Fibroblast of skin of right quadriceps (primary cell): ENCODE results near the gene DENND1B.

ENCODE experiments used
- DNase-seq: peaks from one replicate; pipeline ENCODE4 v3.0.0-alpha.2; 2013

The DENND1B gene

DNA sequence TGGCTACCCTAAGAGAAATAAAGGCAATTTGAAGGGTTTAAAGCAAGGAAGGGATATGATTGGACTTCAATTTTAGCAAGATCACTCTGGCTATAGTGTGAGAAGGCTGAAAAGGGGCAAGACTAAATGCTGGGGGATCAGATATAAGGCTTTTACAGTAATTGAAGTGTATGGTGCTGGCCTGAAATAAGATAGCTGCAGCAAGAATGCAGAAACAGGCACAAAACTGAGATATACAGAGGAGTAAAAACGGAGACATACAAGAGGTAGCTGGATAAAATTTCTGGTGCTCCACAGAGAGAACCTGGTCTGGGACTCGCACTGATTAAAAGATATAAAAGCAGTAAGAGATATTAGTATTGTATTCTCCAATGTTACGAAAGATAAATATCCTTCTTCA is 92.0 kb downstream of the DENND1B start:
- DNase-seq = no peak

DNA sequence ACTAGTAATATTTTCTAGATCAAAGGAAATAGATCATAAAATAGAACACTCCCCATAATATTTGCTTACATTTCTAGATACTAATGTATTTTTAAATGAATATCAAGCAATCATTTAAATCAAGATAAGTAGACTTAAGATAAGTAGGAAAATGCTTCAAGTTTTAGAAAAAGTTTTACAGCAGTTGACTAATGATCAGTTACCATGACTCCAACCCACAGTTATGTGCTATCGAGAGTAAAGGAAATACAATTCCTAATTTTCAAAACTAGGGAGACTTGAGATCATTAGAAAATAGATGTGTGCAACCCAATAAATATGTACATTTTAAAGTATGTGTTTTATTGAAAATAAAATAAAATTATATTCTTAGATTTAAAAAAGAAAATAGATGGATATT is 95.0 kb downstream of the DENND1B start:
- no peak for DNase-seq

DNA sequence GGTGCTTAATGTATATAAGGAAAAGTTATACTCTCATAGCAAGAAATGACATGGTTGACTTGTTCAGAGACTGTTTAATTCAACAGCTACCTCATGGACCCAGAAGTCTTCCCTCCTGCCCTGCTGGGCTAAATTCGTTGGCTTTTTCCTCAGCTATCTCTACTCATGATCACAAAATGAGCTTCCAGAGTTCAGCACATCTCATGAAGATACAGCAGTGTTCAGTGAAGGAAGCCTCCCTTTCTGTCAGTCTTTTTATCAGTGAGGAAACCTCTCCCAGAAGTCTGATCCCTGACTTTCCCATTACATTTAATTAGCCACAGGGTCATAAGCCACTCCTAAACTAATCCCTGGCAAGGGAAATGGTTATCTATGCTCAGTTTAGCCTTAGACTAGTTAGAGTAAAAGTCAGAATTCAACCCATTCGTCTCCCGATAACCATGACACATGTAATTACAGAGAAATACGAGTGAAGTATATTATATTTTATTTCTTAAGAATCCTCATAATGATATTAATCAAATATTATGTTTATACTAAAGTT is 97.5 kb downstream of the DENND1B start:
- no peak for DNase-seq

DNA sequence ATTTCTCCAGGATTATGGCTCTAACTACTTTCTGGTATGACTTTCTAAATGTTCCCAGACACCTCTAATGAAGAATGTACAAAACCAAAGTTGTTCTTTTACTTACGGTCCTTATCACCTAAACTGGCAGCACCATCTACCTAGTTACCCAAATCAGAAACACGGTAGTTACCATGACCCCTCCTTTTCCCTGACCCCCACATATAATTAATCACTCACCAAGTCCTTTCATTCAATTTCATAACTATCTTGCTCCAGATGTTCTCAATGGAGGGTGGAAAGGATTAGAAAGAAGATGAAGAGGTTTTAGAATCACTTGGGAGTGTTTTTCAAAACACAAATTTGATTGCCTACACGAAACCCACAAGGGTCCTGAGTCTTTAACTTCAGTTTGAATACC is 98.0 kb downstream of the DENND1B start:
- DNase-seq = no peak

DNA sequence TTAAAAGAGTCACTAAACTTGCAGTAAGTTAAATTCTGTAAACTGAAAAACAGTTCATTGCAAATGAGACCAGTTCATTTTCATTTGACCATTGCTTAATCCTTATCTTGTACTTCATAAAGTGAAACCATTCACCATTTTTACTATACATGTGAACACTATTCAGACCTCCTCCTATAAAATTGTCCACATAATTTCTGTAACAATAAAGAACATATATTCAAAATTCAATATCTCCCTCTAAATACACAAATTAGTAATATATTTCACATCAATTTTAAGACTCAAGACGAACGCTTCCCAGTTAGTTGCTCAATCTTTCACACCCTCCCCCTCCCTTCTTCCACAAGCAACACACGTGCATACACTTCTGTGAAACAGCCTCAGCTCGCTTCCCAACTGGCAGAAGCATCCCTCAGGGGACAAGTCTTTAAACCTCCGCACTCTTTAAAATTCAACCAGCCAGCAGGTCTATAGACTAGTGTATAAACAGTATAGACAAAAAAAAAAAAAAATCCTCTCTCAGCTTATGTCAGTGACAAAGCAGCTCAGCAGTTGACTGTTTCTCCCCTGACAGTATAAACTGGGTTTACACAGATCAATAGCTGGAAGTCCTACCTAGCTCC is 99.6 kb downstream of the DENND1B start:
- DNase-seq = peak; percentile 30

DNA sequence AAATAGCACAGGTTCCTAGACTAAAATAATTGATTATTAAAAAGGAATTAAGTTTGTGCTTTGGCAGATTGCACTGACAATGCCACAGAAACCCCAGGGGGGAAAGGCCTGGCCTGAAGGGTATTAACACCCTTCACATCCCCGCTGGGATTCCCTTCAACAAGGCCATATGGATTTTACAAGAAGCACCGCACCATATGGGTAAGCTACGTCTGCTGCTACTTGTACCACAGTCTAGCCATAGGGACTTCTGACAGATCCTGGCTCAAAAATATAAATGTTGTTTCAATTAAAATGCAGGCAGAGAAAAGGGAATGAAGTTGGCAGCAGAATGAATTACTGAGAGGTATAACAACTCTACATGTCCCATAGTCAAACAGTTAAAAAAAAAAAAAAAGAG is 101.0 kb downstream of the DENND1B start:
- DNase-seq = peak; percentile 7

DNA sequence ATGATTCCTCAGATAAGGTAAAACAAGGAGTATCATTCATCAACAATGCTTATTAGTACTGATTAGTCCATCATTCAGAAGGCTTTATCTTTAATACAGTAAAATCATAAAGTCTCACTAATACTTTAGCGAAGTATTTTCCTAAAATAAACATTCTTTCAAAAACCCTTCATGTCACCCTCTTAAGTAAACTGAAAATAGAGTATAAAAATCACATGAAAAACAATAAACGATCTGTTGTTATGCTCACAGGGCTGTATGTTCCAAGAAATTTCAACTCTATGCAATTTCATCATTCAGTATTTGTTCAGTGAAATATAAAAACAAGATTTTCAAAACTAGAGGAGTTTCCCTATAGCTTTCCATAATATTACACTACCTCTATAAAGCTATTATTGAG is 102.0 kb downstream of the DENND1B start:
- DNase-seq = no peak

DNA sequence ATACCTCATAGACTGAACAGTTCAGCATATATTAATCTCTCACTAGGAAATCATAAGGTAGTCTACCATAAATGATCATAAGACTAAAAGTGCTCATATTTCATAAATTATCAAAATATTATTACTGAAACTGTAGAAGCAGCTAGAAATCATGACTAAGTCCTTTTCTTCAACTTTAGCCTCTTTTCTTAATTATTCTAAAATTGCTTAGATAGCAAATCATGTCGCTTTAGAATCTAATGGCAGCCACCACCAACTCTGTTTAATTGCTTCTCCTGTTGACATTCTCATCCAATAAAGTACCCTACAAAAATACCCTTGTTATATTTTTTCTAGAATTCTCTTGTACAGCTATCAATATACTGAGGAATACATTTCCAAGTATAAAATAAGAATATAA is 102.9 kb downstream of the DENND1B start:
- no peak for DNase-seq

DNA sequence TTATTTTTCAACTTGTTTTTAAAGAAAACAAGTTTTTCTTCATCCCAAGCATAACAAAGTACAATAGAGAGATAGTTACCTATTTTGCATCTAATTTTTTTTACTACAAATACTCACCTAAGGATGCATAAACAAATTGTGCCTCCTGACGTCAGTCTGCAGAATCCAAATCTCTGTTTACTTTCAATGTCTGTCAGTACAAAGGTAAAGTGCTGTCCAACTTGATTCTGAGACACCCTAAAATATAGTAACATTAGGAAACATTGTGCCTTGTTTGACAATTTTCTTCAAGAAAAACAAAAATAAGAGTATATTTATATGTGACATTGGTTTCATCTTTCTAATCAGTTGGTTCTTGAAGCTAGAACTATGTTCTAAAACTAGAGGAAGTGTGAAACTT is 103.4 kb downstream of the DENND1B start:
- DNase-seq = no peak

DNA sequence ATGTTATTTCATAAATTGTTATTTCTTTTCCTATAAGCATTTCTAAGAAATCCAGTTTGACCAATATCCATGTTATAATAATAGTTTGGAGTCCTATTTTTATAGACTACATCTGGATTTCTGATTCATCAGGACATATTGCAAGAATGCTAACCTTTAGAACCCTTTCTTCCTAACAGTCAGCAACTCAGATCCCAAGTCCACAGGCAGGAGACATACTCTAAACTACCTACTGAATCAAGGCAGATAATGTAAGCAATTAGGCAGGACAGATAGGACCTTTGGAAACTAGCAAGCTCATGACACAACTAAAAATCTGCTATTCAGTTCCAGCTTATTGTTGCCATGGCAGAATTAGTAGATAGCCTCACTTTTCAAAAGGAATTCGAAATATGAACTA is 104.1 kb downstream of the DENND1B start:
- peak; percentile 14 for DNase-seq

DNA sequence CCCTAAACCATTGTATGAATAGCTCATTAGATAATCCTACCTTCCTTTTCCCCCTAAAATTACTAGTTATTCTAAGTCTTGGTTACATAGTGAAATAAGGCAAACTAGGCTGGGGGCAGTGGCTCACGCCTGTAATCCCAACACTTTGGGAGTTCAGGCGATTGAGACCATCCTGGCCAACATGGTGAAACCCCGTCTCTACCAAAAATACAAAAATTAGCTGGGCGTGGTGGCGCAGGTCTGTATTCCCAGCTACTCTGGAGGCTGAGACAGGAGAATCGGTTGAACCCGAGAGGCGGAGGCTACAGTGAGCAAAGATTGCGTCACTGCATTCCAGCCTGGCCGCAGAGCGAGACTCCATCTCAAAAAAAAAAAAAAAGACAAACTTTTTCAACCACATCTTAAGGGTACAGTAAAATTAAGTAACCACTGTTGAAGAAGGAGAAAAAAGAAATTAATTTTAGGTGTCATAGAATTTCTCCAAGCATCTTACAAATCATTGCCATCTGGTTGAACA is 108.5 kb downstream of the DENND1B start:
- no peak for DNase-seq

DNA sequence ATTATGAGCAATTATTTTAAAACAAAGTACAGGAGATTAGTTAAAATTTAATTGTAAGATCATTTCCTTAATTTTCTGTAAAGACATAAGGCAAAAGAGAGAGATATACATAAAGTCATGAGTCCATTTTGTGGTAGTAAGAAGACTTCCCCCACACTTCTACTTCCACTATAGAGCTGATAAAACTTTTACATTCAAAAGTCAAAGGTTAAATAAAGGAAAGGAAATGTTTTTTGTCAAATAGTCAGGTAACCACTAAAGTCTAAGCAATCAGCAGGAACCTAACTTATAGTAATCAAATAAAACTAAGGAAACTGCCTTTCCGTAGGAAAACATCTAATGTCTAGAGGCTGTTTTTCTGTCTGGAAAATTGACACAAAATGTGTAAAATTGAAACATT is 110.9 kb downstream of the DENND1B start:
- DNase-seq = no peak

DNA sequence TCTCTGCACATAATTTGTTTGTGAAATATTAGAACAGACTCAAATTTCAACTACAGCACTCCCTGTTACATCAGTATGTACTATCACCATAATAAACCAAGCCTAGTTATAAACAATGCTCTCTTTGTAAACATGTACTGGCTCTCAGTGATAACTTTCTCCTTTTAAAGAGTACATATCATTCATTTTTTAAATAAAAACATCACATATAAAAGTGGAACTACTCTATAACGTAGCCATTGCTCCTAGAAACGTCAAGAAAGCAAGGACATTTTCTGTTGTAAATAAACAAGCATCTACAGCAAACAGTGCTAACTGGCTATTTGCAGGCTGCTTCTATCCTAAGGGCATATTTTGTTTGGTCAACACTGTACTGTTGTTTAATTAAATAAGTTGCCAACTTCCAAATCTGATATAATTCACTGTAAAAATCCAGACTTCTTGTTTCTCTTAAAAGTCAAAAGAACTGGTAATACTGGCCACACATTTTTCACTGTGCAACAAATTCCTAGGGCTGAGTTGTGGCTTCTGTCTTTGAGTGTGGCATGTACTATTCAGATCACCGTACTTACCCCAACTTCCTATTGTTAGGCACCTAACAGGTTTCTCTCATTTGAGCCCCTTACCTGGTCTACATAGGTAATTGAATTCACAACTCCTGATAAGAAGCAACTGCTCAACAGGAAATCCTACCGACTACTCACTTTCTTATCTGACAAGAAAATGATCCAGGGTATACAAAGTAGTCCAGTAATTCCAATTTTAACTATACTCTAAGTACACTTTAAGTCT is 111.9 kb downstream of the DENND1B start:
- no peak for DNase-seq

DNA sequence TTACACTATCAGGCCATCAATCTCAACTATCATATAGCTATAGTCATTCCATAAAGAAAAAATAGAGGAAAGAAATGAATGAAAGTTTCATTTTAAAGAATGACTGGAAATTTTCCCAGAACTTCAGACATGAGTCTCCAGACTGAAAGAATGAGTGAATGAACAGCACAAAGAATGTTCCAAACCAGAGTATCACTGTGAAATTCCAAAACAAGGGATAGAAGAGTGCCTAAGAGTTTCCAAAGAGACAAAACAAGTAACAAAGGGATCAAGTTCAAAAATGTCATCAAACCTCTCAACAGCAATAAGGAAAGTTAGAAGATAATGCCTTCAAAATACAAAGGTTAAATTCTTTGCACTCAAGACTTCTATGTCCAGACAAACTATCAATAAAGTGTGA is 114.9 kb downstream of the DENND1B start:
- DNase-seq = no peak

DNA sequence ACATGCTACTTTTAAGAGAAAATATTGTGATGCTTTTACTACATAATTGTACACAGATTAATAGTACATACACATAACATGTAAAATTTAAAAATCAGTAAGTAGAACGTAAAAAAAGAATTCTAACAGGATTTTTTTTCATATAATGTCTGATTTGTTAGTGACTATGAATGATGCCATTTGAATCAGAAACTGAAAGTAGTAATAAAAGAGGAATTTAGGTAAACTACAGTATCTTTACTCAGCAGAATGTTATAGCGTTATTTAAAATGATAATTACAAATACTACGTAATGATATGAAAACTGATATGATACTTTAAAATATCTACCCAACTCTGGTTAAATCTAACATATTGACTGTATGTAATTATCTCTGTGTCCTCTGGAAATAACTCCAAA is 116.1 kb downstream of the DENND1B start:
- DNase-seq = no peak

DNA sequence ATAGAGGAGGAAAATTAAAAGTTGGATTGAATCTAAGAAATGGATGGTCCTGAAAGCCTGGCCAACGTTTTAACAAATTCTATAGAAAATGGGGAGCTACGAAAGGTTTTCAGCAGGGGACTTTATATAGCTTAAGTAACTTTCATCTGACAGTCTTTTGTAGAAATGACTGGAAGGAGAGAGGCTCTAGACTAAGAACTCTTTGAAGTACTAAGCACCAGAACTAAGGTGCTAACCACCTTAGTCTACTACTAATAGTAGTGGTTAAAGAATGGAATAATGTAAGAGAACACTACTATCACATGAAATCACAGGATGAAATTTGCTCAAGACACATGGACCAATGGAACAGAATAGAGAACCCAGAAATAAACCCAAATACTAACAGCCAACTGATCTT is 126.1 kb downstream of the DENND1B start:
- DNase-seq = no peak

DNA sequence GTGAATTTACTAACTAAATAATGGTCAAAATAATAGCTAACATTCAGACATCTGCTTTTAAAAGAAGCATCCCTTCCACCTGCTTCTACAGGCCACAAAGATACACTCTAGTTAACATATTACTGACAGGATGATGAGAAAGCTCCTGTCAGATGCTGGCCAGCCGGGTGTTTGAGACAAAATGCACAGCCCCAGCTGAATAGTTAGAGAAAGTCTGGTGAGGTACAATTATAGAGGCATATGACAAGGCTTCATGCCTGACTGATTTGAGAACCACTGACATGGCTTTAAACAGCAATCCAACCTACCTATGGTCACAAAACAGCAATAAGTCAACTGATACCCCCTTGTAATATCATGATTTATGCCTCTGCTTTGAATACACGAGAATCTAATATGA is 137.0 kb downstream of the DENND1B start:
- no peak for DNase-seq

DNA sequence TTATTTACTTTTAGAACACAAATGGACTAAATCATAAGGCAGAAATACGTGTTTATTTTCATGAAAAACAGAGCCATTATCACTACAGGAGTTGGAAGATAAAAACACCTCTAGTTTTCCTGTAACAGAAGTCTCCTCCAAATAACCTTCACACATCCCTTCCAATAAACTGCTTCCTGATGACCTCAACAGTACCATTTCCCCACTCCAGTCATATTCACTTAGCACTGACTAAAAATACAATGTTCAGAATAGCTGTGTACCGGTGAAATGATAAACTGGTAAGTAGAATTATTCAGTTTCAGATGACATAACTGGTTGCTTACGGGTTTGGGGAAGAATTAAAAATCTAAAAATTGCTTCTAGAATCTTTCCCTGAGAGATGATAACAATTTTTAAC is 137.9 kb downstream of the DENND1B start:
- DNase-seq = no peak

DNA sequence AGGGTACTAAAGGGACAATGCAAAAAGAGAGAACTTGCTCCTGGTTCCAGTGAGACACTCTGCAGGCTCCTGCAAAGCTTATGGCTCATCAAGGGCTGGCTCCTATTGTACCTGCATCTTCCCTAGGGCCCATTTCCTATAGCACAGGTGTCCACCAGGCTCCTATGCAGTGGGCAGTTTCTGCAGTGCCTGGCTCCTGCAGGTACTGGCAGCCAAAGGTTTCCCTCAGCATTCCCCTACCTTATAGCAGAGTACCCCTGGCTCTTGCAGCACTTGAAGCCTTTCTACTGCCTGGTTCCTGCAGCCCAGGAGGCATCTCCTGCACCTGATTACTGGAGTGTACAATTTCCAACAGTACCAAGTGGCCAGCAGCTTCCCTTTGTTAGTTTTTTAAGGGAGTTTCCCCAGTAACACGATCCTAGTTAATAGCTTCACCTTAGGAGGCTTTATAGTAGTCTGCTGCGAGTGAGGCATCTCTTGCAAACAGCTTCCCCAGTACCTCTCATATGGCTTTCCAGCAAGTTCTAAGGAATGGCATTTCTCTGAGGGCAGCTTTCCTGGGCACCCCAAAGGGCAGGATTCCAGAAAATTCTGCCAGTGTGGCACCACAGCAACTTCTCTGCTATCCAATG is 141.7 kb downstream of the DENND1B start:
- DNase-seq = no peak

DNA sequence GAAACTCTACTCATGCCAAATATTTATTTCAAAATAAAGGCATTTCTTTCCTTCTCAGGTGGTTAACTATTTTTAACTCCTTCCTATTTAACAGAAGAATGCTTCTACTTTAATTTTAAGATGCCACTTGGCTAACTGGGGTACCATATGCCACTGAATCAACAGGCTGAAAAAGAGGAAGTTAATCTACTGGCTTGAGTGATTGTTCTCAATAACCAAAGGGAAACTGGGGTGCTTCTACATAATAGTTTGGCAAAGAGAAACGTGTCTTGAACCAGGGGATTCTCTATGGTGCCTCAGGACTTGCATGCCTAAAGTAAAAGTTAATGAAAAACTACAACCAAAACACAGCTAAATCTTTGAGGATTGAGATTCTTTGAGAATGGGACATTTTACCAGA is 142.6 kb downstream of the DENND1B start:
- DNase-seq = no peak

DNA sequence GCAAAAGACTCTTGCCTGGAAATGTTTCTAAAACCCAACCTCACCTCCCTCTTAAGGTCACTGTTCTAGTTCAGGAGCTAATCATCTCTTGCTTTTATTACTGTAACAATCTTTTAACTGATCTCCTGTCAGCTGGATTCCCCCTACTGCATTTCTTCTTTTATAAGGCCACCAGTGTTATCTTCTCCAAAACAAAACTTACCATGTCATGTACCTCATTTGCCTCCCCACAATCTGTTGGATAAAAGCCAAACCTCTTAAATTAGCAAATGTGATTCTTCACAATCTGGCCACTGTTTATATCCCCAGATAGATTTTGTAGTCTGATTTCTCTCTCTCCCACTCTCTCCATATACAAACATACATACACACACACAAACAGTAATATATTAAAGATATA is 143.3 kb downstream of the DENND1B start:
- no peak for DNase-seq

DNA sequence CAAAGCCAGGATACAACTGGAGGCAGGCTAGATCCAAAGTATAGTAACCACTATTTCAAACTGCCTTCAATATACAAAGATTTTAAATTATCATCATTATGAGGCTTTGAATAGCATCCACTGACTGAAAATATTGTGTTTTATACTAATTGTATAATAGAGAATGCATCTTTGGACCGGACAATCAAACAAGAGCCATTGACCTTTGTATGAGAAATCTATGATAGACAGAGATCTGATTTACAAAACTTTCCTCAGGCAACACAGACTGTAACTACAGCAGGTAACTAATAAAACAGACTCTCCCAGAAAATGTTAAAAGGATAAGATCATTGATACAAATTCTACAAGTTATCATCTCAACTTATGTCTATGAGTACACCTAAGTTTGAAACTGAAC is 152.9 kb downstream of the DENND1B start:
- no peak for DNase-seq

DNA sequence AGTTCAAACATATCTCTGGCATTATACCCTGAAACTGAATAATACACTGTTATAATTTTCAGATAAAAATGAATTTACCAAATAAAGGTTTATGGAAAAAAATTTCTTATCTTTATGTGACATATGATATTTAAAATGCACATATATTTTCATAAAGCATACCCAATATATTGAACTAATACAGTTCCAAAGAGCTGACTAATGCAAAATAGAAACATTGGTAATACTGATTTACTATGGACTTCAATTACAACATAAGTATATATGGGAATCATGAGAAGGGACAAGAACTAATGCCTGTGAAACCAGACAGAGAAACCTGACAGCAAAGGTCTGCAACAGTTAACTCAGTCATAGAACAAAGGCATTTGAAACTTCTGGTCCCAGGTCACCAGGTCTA is 153.5 kb downstream of the DENND1B start:
- no peak for DNase-seq

DNA sequence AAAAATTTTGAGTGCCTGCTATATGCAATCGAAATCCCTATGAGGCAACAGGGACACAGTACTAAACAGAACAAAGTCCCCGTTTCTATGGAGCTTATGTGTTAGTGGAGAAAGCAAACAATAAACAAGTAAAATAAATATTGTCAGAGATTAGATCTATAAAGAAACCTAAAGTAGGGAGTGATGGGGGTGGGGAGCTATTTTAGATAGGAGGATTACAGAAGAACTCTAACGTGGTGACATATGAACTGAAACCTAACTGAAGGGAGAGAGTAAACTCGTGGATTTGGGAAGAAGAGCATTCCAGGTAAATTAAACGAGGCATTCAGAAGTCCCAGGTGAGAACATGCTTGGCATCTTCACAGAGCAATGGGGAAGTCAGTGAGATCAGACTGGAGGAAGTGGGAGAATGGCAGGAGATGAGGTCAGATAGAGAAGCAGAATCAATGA is 154.5 kb downstream of the DENND1B start:
- DNase-seq = no peak
